ENCODE data around the gene ATP1A3.
"Not testable (repeated sequence)": the region's sequence is repeated elsewhere in the genome, so short reads cannot be mapped to it uniquely, and the experiment has no call there.

ATP1A3 gene

GRCh38 chr19:41945135-41945766, 48.8 kb downstream of the ATP1A3 start:
- DNase-seq (ENCODE audit: low read depth): peak; percentile 76

GRCh38 chr19:41944336-41944735, 49.7 kb downstream of the ATP1A3 start:
- no peak for DNase-seq (ENCODE audit: low read depth)

GRCh38 chr19:41941410-41942202, 52.4 kb downstream of the ATP1A3 start:
- DNase-seq (ENCODE audit: low read depth): no peak

GRCh38 chr19:41940731-41941409, 53.2 kb downstream of the ATP1A3 start:
- no peak for DNase-seq (ENCODE audit: low read depth)

GRCh38 chr19:41939861-41940730, 53.9 kb downstream of the ATP1A3 start:
- no peak for DNase-seq (ENCODE audit: low read depth)

GRCh38 chr19:41939209-41939608, 54.8 kb downstream of the ATP1A3 start:
- not testable (repeated sequence) for DNase-seq (ENCODE audit: low read depth)

GRCh38 chr19:41937525-41938468, 56.2 kb downstream of the ATP1A3 start:
- no peak for DNase-seq (ENCODE audit: low read depth)

GRCh38 chr19:41936961-41937360, 57.1 kb downstream of the ATP1A3 start:
- no peak for DNase-seq (ENCODE audit: low read depth)

- DNase-seq (ENCODE audit: low read depth): peak; percentile 38
Measured at GRCh38 chr19:41936416-41936850, 57.6 kb downstream of the ATP1A3 start.

GRCh38 chr19:41935760-41936415, 58.1 kb downstream of the ATP1A3 start:
- DNase-seq (ENCODE audit: low read depth): no peak

GRCh38 chr19:41934849-41935374, 59.1 kb downstream of the ATP1A3 start:
- peak; percentile 62 for DNase-seq (ENCODE audit: low read depth)

- DNase-seq (ENCODE audit: low read depth): no peak
Measured at GRCh38 chr19:41933693-41934426, 60.2 kb downstream of the ATP1A3 start.

GRCh38 chr19:41932720-41933332, 61.2 kb downstream of the ATP1A3 start:
- DNase-seq (ENCODE audit: low read depth): no peak

- DNase-seq (ENCODE audit: low read depth): no peak
Measured at GRCh38 chr19:41932259-41932719, 61.7 kb downstream of the ATP1A3 start.

- DNase-seq (ENCODE audit: low read depth): no peak
Measured at GRCh38 chr19:41930926-41931592, 63.0 kb downstream of the ATP1A3 start.

- no peak for DNase-seq (ENCODE audit: low read depth)
Measured at GRCh38 chr19:41930322-41930722, 63.7 kb downstream of the ATP1A3 start.

- no peak for DNase-seq (ENCODE audit: low read depth)
Measured at GRCh38 chr19:41929536-41930071, 64.4 kb downstream of the ATP1A3 start.
